Measurements from ENCODE around the gene FZD7. TPM values are rescaled to one million over a fixed set of nuclear protein-coding genes. Genes with fewer than 3 reads are reported as not detected.

The FZD7 gene
- total RNA-seq, 1 experiment from 2014 or later: 41.4 TPM

DNA sequence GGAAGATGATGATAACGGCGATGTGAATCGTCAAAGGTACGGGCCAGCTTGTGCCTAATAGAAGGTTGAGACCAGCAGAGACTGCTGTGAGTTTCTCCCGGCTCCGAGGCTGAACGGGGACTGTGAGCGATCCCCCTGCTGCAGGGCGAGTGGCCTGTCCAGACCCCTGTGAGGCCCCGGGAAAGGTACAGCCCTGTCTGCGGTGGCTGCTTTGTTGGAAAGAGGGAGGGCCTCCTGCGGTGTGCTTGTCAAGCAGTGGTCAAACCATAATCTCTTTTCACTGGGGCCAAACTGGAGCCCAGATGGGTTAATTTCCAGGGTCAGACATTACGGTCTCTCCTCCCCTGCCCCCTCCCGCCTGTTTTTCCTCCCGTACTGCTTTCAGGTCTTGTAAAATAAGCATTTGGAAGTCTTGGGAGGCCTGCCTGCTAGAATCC, 3.0 kb downstream of the FZD7 start:
- TF ChIP-seq, protein P1, sequence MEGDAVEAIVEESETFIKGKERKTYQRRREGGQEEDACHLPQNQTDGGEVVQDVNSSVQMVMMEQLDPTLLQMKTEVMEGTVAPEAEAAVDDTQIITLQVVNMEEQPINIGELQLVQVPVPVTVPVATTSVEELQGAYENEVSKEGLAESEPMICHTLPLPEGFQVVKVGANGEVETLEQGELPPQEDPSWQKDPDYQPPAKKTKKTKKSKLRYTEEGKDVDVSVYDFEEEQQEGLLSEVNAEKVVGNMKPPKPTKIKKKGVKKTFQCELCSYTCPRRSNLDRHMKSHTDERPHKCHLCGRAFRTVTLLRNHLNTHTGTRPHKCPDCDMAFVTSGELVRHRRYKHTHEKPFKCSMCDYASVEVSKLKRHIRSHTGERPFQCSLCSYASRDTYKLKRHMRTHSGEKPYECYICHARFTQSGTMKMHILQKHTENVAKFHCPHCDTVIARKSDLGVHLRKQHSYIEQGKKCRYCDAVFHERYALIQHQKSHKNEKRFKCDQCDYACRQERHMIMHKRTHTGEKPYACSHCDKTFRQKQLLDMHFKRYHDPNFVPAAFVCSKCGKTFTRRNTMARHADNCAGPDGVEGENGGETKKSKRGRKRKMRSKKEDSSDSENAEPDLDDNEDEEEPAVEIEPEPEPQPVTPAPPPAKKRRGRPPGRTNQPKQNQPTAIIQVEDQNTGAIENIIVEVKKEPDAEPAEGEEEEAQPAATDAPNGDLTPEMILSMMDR (IDR thresholded peaks at IDR 0.05; ENCODE audit: insufficient read depth in 1 of 2, low read depth in 1 of 2, low read length in 1 of 2, severe bottlenecking in 1 of 2, unreplicated experiment in 1 of 2): no peak
- Mint-ChIP-seq H3K9me3 (ENCODE audit: unreplicated experiment) (no peaks in the 10 kb centered on the region), H3K27me3 (ENCODE audit: insufficient read depth, unreplicated experiment) (no peaks in the 10 kb centered on the region), H3K4me3 (ENCODE audit: unreplicated experiment) (no peak overlapping the region), H3K36me3 (ENCODE audit: insufficient read depth, unreplicated experiment) (peaks cover 24% of the 10 kb centered on the region), H3K27ac (ENCODE audit: unreplicated experiment) (no peak overlapping the region), H3K4me1 (ENCODE audit: low read depth, unreplicated experiment) (peaks cover 31% of the 10 kb centered on the region)
- peaks cover 3% of the 10 kb centered on the region; the same call in 1 of the 2 replicates for H3K36me3 ChIP-seq (ENCODE audit: control insufficient read depth, insufficient read depth, low read length)
- BruUV-seq (replicated peaks): TSS peak; percentile 38
- DNase-seq: no peak
- no peaks in the 10 kb centered on the region for H3K9me3 ChIP-seq
- intact Hi-C loops (cut with micrococcal nuclease; ENCODE audit: unreplicated experiment): no loop called here
- peak overlapping the region; percentile 18 for H3K4me3 ChIP-seq (ENCODE audit: low read depth, low read length)
- POLR2A ChIA-PET: no interaction called here
- H3K27me3 ChIP-seq (replicated peaks; ENCODE audit: control insufficient read depth, insufficient read depth, low read length): no peaks in the 10 kb centered on the region
- CTCF ChIA-PET: no interaction called here
- peaks cover 55% of the 10 kb centered on the region for H3K4me1 ChIP-seq

DNA sequence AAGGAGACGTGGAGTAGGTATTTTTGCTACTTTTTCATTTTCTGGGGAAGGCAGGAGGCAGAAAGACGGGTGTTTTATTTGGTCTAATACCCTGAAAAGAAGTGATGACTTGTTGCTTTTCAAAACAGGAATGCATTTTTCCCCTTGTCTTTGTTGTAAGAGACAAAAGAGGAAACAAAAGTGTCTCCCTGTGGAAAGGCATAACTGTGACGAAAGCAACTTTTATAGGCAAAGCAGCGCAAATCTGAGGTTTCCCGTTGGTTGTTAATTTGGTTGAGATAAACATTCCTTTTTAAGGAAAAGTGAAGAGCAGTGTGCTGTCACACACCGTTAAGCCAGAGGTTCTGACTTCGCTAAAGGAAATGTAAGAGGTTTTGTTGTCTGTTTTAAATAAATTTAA, 3.4 kb downstream of the FZD7 start:
- Histone ChIP-seq H3K4me1 (peaks cover 55% of the 10 kb centered on the region), H3K9me3 (no peaks in the 10 kb centered on the region), H3K27me3 (replicated peaks; ENCODE audit: control insufficient read depth, insufficient read depth, low read length) (no peaks in the 10 kb centered on the region), H3K36me3 (ENCODE audit: control insufficient read depth, insufficient read depth, low read length) (peaks cover 3% of the 10 kb centered on the region; the same call in 1 of the 2 replicates), H3K4me3 (ENCODE audit: low read depth, low read length) (peak overlapping the region; percentile 18)
- no TSS peak for BruUV-seq (replicated peaks)
- Mint-ChIP-seq H3K4me3 (ENCODE audit: unreplicated experiment) (no peak overlapping the region), H3K36me3 (ENCODE audit: insufficient read depth, unreplicated experiment) (peaks cover 22% of the 10 kb centered on the region), H3K9me3 (ENCODE audit: unreplicated experiment) (no peaks in the 10 kb centered on the region), H3K27ac (ENCODE audit: unreplicated experiment) (no peak overlapping the region), H3K4me1 (ENCODE audit: low read depth, unreplicated experiment) (peaks cover 31% of the 10 kb centered on the region), H3K27me3 (ENCODE audit: insufficient read depth, unreplicated experiment) (no peaks in the 10 kb centered on the region)
- POLR2A ChIA-PET: no interaction called here
- DNase-seq: no peak
- intact Hi-C loops (cut with micrococcal nuclease; ENCODE audit: unreplicated experiment): no loop called here
- CTCF ChIA-PET: no interaction called here
- TF ChIP-seq, protein P1 (IDR thresholded peaks at IDR 0.05; ENCODE audit: insufficient read depth in 1 of 2, low read depth in 1 of 2, low read length in 1 of 2, severe bottlenecking in 1 of 2, unreplicated experiment in 1 of 2): no peak

DNA sequence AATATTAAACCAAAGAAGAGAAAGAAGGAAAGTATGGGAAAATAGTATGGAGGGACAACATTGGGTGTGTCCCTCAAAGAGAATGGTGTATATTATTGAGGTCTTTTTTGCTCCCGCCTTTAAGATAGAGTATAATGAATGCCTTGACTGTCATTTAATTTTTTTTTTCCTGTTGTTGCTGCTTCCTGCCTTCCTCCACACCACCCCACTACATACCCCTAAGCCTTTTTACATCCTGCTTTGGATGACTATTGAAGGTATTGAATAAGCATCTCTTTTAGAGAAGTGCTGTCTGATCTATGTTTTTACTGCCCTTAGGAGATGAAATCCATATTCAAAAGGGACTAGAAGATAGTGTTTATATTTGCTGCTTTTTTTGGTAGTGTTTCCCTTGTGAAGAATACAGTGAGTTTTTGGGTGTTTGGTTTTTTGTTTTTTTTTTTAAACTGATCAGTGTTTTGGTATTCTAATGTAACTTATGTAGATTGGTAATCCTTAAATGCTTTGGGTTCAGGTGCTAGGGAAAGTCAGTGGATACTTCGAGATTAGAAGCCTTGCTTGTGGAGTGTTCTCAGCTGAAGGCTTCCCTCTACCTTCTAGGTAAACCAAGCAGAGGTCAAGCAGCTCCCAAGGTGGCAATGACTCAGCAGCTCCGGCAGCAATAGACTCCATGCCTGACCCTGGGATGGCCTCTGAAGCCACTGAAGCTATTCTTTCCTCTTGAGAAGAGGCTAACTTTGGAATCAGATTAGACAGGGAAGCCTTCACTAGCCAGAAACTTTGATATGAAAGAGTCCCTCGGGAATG, 5.0 kb downstream of the FZD7 start:
- peaks cover 55% of the 10 kb centered on the region for H3K4me1 ChIP-seq
- H3K36me3 ChIP-seq (ENCODE audit: control insufficient read depth, insufficient read depth, low read length): peaks cover 3% of the 10 kb centered on the region; the same call in 1 of the 2 replicates
- peak overlapping the region; percentile 93 for H3K27ac Mint-ChIP-seq (ENCODE audit: unreplicated experiment)
- no peaks in the 10 kb centered on the region for H3K27me3 Mint-ChIP-seq (ENCODE audit: insufficient read depth, unreplicated experiment)
- intact Hi-C loops (cut with micrococcal nuclease; ENCODE audit: unreplicated experiment): loop anchor here (1.0 kb wide), 1 partner anchor 11 kb away; no protein-coding TSS in a partner anchor
- TF ChIP-seq, protein P1 (IDR thresholded peaks at IDR 0.05; ENCODE audit: insufficient read depth in 1 of 2, low read depth in 1 of 2, low read length in 1 of 2, severe bottlenecking in 1 of 2, unreplicated experiment in 1 of 2): no peak
- peaks cover 7% of the 10 kb centered on the region for H3K36me3 Mint-ChIP-seq (ENCODE audit: insufficient read depth, unreplicated experiment)
- peaks cover 31% of the 10 kb centered on the region for H3K4me1 Mint-ChIP-seq (ENCODE audit: low read depth, unreplicated experiment)
- H3K9me3 Mint-ChIP-seq (ENCODE audit: unreplicated experiment): no peaks in the 10 kb centered on the region
- no peak overlapping the region for H3K4me3 ChIP-seq (ENCODE audit: low read depth, low read length)
- H3K4me3 Mint-ChIP-seq (ENCODE audit: unreplicated experiment): peak overlapping the region; percentile 42
- ChIA-PET CTCF (interaction anchor here (0.9 kb wide), 1 partner anchor 18 kb away, joined by 5 read pairs; no protein-coding TSS in a partner anchor), POLR2A (interaction anchor here (0.6 to 0.7 kb wide), 2 partner anchors 21 to 60 kb away, joined by 3 read pairs; no protein-coding TSS in a partner anchor)
- H3K27me3 ChIP-seq (replicated peaks; ENCODE audit: control insufficient read depth, insufficient read depth, low read length): no peaks in the 10 kb centered on the region
- DNase-seq: peak; percentile 65 to 84
- BruUV-seq (replicated peaks): no TSS peak
- no peaks in the 10 kb centered on the region for H3K9me3 ChIP-seq

All from Caco-2 (cell line).